Loucy (cell line): Measurements from ENCODE around the gene KRTAP4-12.

Source experiments
- EZH2phosphoT487 ChIP-seq: fragments of 200-600 bp; IDR thresholded peaks from 2 replicates; pipeline ENCODE4 v1.6.1; 2018; ENCODE audit warnings: antibody characterized with exemption, mild to moderate bottlenecking, moderate library complexity, borderline replicate concordance
- TF ChIP-seq, protein P1 (sequence below): fragments of 200-600 bp; sonication (generic); conservative IDR thresholded peaks from 2 replicates; pipeline ENCODE4 v1.5.1; 2014; ENCODE audit warnings: mild to moderate bottlenecking, antibody characterized with exemption, low read length

DNA sequence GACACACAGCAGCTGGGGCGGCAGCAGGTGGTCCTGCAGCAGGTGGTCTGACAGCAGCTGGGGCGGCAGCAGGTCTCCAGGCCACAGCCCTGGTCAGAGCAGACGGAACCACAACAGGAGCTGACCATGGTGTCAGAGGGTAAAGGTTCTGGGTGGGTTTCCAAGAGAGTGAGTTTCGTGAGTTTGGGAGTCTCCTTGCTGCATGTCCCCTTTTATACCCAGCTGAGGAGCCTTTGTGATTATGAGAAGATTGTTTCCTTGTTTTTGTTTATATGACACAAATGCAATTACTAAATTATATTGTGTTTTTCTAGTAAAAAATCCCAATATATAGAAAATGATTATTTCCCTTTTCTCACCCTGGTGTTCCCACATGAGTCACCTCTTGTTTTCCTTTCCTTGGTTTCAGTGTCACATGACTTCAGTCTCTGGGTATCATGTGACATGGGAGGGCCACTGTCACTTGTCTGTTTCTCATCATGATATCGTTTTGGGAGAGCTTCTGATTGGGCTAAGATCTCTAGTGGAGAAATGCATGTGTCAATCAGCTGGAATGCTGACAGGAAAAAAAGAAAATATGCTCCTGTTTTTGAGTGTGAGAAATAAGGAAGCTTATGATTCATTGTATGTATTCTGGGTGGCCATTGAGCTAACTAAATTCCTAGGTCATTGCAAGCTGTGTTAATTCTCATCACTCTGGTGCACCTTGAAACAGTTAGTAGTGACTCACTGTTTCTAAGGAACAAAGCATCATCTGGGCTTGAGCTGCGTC, 16.6 kb upstream of the KRTAP4-12 start, which contains the start of gene KRTAP4-6:
- TF ChIP-seq, protein P1, sequence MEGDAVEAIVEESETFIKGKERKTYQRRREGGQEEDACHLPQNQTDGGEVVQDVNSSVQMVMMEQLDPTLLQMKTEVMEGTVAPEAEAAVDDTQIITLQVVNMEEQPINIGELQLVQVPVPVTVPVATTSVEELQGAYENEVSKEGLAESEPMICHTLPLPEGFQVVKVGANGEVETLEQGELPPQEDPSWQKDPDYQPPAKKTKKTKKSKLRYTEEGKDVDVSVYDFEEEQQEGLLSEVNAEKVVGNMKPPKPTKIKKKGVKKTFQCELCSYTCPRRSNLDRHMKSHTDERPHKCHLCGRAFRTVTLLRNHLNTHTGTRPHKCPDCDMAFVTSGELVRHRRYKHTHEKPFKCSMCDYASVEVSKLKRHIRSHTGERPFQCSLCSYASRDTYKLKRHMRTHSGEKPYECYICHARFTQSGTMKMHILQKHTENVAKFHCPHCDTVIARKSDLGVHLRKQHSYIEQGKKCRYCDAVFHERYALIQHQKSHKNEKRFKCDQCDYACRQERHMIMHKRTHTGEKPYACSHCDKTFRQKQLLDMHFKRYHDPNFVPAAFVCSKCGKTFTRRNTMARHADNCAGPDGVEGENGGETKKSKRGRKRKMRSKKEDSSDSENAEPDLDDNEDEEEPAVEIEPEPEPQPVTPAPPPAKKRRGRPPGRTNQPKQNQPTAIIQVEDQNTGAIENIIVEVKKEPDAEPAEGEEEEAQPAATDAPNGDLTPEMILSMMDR = no peak
- no peak for TF ChIP-seq EZH2phosphoT487
